ENCODE results near the gene MYO5B.

The MYO5B gene

DNA sequence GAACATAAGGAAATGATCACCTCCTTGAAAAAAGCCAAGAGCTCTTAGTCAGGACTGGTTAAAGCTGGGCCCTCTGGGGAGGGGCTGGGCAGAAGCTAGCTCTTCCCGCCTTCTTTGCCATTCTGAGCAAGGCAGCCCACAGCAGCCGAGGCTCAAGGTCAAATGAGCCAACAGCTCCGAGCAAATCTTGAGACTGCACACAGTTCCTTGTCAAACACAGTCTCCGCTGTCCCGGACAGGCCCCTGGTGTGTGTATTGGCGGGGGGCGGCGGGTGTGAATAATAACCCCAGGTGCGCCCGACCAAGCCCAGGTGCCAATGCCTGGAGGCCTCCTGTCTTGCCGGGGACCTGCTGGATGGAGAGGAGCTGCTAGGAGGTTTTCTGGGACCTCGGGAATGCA is 335.2 kb downstream of the MYO5B start:
- Histone ChIP-seq H3K4me1 (ENCODE audit: control insufficient read depth in 2 of 2, insufficient read depth in 1 of 2, low read depth in 1 of 2, low read length in 2 of 2) (peaks cover 4 to 6% of the 10 kb centered on the region in 2 donors), H2BK12ac (ENCODE audit: low read length) (no peak overlapping the region), H2AFZ (ENCODE audit: low read length) (no peak overlapping the region), H3K36me3 (replicated peaks in 1 of 2; ENCODE audit: control insufficient read depth in 2 of 2, insufficient read depth in 2 of 2, low read length in 2 of 2) (no peaks in the 10 kb centered on the region), H3K4me2 (ENCODE audit: insufficient read depth, low read length, poor library complexity, severe bottlenecking) (no peak overlapping the region), H3K18ac (ENCODE audit: low read length) (no peak overlapping the region), H3K4ac (ENCODE audit: low read length) (no peak overlapping the region), H3K4me3 (ENCODE audit: low read length in 2 of 2) (no peak overlapping the region), H3K9ac (ENCODE audit: low read depth, low read length, poor library complexity) (no peak overlapping the region), H3K79me1 (ENCODE audit: low read depth, low read length) (no peaks in the 10 kb centered on the region), H4K8ac (ENCODE audit: low read depth, low read length) (no peak overlapping the region), H3K9me3 (replicated peaks in 1 of 2; ENCODE audit: control insufficient read depth in 2 of 2, insufficient read depth in 1 of 2, low read depth in 1 of 2, low read length in 2 of 2) (no peaks in the 10 kb centered on the region), H2AK5ac (ENCODE audit: low read depth, low read length) (no peak overlapping the region), H3K27me3 (ENCODE audit: control insufficient read depth in 3 of 3, insufficient read depth in 3 of 3, low read depth in 1 of 3, low read length in 3 of 3) (peaks cover 0 to 53% (median 0%) of the 10 kb centered on the region in 3 experiments), H3K14ac (ENCODE audit: low read length) (no peak overlapping the region), H4K91ac (ENCODE audit: low read depth, low read length, poor library complexity) (no peak overlapping the region), H3K23ac (ENCODE audit: low read depth, low read length, poor library complexity) (no peak overlapping the region), H3K27ac (replicated peaks; ENCODE audit: low read length) (no peak overlapping the region), H2BK5ac (ENCODE audit: low read length) (no peak overlapping the region), H2BK15ac (ENCODE audit: low read length) (no peak overlapping the region), H2BK120ac (ENCODE audit: low read depth, low read length) (no peak overlapping the region)
- no peak for DNase-seq (ENCODE audit: low spot score)
- WGBS, 2 donors (ENCODE audit: extremely low coverage in 2 of 2, insufficient read length in 2 of 2, insufficient replicate concordance in 1 of 2) = no CpG with 5 or more reads among the region's 12 CpGs

DNA sequence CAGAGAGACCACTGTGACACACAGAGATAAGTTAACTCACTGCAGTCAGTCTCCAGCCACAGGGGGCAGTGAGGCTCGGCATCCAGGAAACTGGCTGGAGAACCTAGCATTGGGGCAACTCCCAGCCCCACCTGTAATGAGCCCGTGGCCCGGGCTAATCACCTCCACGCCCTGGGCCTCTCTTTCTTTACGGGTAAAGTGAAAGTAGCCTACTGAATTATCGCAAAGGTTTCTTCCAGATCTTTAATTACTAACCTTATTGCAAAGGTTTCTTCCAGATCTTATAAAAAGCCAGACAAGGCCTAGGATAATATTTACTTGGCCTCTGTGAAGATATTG is 336.0 kb downstream of the MYO5B start:
- Histone ChIP-seq H3K23ac (ENCODE audit: low read depth, low read length, poor library complexity) (no peak overlapping the region), H4K8ac (ENCODE audit: low read depth, low read length) (no peak overlapping the region), H3K14ac (ENCODE audit: low read length) (no peak overlapping the region), H2BK12ac (ENCODE audit: low read length) (no peak overlapping the region), H4K91ac (ENCODE audit: low read depth, low read length, poor library complexity) (no peak overlapping the region), H2BK5ac (ENCODE audit: low read length) (no peak overlapping the region), H3K4me3 (ENCODE audit: low read length in 2 of 2) (no peak overlapping the region), H3K79me1 (ENCODE audit: low read depth, low read length) (no peaks in the 10 kb centered on the region), H3K4me1 (ENCODE audit: control insufficient read depth in 2 of 2, insufficient read depth in 1 of 2, low read depth in 1 of 2, low read length in 2 of 2) (peaks cover 2 to 6% of the 10 kb centered on the region in 2 donors), H3K9me3 (replicated peaks in 1 of 2; ENCODE audit: control insufficient read depth in 2 of 2, insufficient read depth in 1 of 2, low read depth in 1 of 2, low read length in 2 of 2) (no peaks in the 10 kb centered on the region), H3K4ac (ENCODE audit: low read length) (no peak overlapping the region), H3K4me2 (ENCODE audit: insufficient read depth, low read length, poor library complexity, severe bottlenecking) (no peak overlapping the region), H3K27ac (replicated peaks; ENCODE audit: low read length) (no peak overlapping the region), H3K36me3 (replicated peaks in 1 of 2; ENCODE audit: control insufficient read depth in 2 of 2, insufficient read depth in 2 of 2, low read length in 2 of 2) (no peaks in the 10 kb centered on the region), H3K27me3 (ENCODE audit: control insufficient read depth in 3 of 3, insufficient read depth in 3 of 3, low read depth in 1 of 3, low read length in 3 of 3) (peaks cover 0 to 60% (median 0%) of the 10 kb centered on the region in 3 experiments), H3K9ac (ENCODE audit: low read depth, low read length, poor library complexity) (no peak overlapping the region), H3K18ac (ENCODE audit: low read length) (no peak overlapping the region), H2AK5ac (ENCODE audit: low read depth, low read length) (no peak overlapping the region), H2BK15ac (ENCODE audit: low read length) (no peak overlapping the region), H2AFZ (ENCODE audit: low read length) (no peak overlapping the region), H2BK120ac (ENCODE audit: low read depth, low read length) (no peak overlapping the region)
- no peak for DNase-seq (ENCODE audit: low spot score)
- no CpG with 5 or more reads among the region's 6 CpGs for WGBS, 2 donors (ENCODE audit: extremely low coverage in 2 of 2, insufficient read length in 2 of 2, insufficient replicate concordance in 1 of 2)

DNA sequence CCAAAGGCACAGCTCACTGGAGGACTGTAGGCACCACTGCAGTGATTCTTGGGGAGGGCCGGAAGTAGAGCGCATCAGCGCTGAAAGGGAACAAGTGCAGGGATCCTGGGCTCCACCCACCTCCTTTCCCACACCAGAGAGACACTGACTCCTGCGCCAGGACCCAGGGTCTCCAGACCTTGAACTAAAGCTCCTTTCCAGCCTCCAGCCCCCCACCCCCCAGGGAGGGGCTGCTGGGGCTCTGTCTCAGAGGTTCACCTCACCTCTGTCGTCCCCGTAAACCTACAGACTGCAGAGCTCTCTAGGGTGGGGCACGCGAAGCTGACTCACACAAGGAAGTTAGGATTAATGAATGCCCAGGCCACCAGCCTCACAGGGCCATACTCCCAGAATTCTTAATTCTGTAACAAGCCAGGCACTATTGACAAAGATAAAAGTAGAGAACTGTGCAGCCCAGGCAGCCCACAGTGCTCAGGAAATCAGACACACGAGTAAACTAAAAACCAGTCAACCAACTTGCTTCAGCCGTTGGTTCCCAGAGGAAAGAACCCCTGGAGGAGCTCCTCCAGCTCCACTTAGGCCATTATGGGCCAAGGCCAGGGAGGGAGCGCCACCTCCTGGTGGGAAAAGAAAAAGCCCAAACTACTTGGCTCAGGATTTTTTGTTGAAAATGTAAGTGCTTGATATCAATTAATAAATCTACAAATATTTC is 336.5 kb downstream of the MYO5B start:
- no CpG with 5 or more reads among the region's 11 CpGs for WGBS, 2 donors (ENCODE audit: extremely low coverage in 2 of 2, insufficient read length in 2 of 2, insufficient replicate concordance in 1 of 2)
- peak; percentile 70 for DNase-seq (ENCODE audit: low spot score)
- H2AFZ ChIP-seq (ENCODE audit: low read length) = peak overlapping the region; percentile 69

DNA sequence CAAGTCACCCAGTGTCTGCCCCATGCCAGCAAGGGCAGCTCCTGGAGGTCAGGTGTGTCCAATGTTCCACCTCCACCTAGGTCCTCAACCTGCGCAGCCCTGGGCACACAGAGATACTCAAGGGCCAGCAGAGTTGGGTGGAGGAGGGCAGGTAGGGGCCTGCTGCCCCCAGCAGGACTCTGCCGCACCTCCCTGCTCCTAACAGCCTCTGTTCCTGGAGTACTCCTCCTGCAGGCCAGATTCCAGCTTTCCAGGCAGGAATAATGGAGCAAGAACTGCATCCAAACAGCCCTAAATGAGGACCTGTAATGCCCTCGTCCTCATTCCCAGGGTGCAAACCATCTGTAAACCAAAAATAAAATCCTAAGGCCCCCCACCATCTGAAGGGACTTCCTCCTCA is 337.2 kb downstream of the MYO5B start:
- peaks cover 2 to 6% of the 10 kb centered on the region in 2 donors for H3K4me1 ChIP-seq (ENCODE audit: control insufficient read depth in 2 of 2, insufficient read depth in 1 of 2, low read depth in 1 of 2, low read length in 2 of 2)
- H3K4me3 ChIP-seq (ENCODE audit: low read length in 2 of 2) = no peak overlapping the region
- peak overlapping the region; percentile 32 for H2AK5ac ChIP-seq (ENCODE audit: low read depth, low read length)
- H2BK12ac ChIP-seq (ENCODE audit: low read length) = no peak overlapping the region
- peak overlapping the region; percentile 28 for H2BK15ac ChIP-seq (ENCODE audit: low read length)
- DNase-seq (ENCODE audit: low spot score) = no peak
- no peak overlapping the region for H2BK120ac ChIP-seq (ENCODE audit: low read depth, low read length)
- H3K4me2 ChIP-seq (ENCODE audit: insufficient read depth, low read length, poor library complexity, severe bottlenecking) = no peak overlapping the region
- no peaks in the 10 kb centered on the region for H3K36me3 ChIP-seq (replicated peaks in 1 of 2; ENCODE audit: control insufficient read depth in 2 of 2, insufficient read depth in 2 of 2, low read length in 2 of 2)
- no peak overlapping the region for H2AFZ ChIP-seq (ENCODE audit: low read length)
- H3K27me3 ChIP-seq (ENCODE audit: control insufficient read depth in 3 of 3, insufficient read depth in 3 of 3, low read depth in 1 of 3, low read length in 3 of 3) = peaks cover 0 to 60% (median 0%) of the 10 kb centered on the region in 3 experiments
- no peak overlapping the region for H2BK5ac ChIP-seq (ENCODE audit: low read length)
- no peak overlapping the region for H4K91ac ChIP-seq (ENCODE audit: low read depth, low read length, poor library complexity)
- WGBS, 2 donors (ENCODE audit: extremely low coverage in 2 of 2, insufficient read length in 2 of 2, insufficient replicate concordance in 1 of 2) = no CpG with 5 or more reads among the region's 3 CpGs
- no peak overlapping the region for H3K9ac ChIP-seq (ENCODE audit: low read depth, low read length, poor library complexity)
- H4K8ac ChIP-seq (ENCODE audit: low read depth, low read length) = no peak overlapping the region
- no peak overlapping the region for H3K23ac ChIP-seq (ENCODE audit: low read depth, low read length, poor library complexity)
- no peak overlapping the region for H3K27ac ChIP-seq (replicated peaks; ENCODE audit: low read length)
- H3K18ac ChIP-seq (ENCODE audit: low read length) = peak overlapping the region; percentile 8
- H3K14ac ChIP-seq (ENCODE audit: low read length) = peak overlapping the region; percentile 59
- H3K79me1 ChIP-seq (ENCODE audit: low read depth, low read length) = no peaks in the 10 kb centered on the region
- H3K9me3 ChIP-seq (replicated peaks in 1 of 2; ENCODE audit: control insufficient read depth in 2 of 2, insufficient read depth in 1 of 2, low read depth in 1 of 2, low read length in 2 of 2) = no peaks in the 10 kb centered on the region
- H3K4ac ChIP-seq (ENCODE audit: low read length) = no peak overlapping the region

More for the DNA sequence above, 336.5 kb downstream of the MYO5B start:
- Histone ChIP-seq H3K79me1 (ENCODE audit: low read depth, low read length) (no peaks in the 10 kb centered on the region), H3K4me2 (ENCODE audit: insufficient read depth, low read length, poor library complexity, severe bottlenecking) (no peak overlapping the region), H3K36me3 (replicated peaks in 1 of 2; ENCODE audit: control insufficient read depth in 2 of 2, insufficient read depth in 2 of 2, low read length in 2 of 2) (no peaks in the 10 kb centered on the region), H2AK5ac (ENCODE audit: low read depth, low read length) (peak overlapping the region; percentile 32), H3K18ac (ENCODE audit: low read length) (peak overlapping the region; percentile 62), H4K8ac (ENCODE audit: low read depth, low read length) (no peak overlapping the region), H3K14ac (ENCODE audit: low read length) (no peak overlapping the region), H2BK5ac (ENCODE audit: low read length) (no peak overlapping the region), H3K9me3 (replicated peaks in 1 of 2; ENCODE audit: control insufficient read depth in 2 of 2, insufficient read depth in 1 of 2, low read depth in 1 of 2, low read length in 2 of 2) (no peaks in the 10 kb centered on the region), H2BK15ac (ENCODE audit: low read length) (no peak overlapping the region), H3K4me3 (ENCODE audit: low read length in 2 of 2) (no peak overlapping the region), H2BK120ac (ENCODE audit: low read depth, low read length) (no peak overlapping the region), H3K4me1 (ENCODE audit: control insufficient read depth in 2 of 2, insufficient read depth in 1 of 2, low read depth in 1 of 2, low read length in 2 of 2) (peaks cover 2 to 6% of the 10 kb centered on the region in 2 donors), H3K23ac (ENCODE audit: low read depth, low read length, poor library complexity) (no peak overlapping the region), H3K27me3 (ENCODE audit: control insufficient read depth in 3 of 3, insufficient read depth in 3 of 3, low read depth in 1 of 3, low read length in 3 of 3) (peaks cover 0 to 57% (median 0%) of the 10 kb centered on the region in 3 experiments), H2BK12ac (ENCODE audit: low read length) (no peak overlapping the region), H3K9ac (ENCODE audit: low read depth, low read length, poor library complexity) (no peak overlapping the region), H3K27ac (replicated peaks; ENCODE audit: low read length) (no peak overlapping the region), H3K4ac (ENCODE audit: low read length) (no peak overlapping the region), H4K91ac (ENCODE audit: low read depth, low read length, poor library complexity) (no peak overlapping the region)
